T-helper 17 cell (primary cell): ENCODE results near the gene CACUL1. TPM values are rescaled to one million over a fixed set of nuclear protein-coding genes. Genes with fewer than 3 reads are reported as not detected.
"Not testable (repeated sequence)": the region's sequence is repeated elsewhere in the genome, so short reads cannot be mapped to it uniquely, and the experiment has no call there.

ENCODE experiments used
- ATAC-seq: fragments of 150-1000 bp; cut with Tn5 transposase; 2 replicates; pipeline ENCODE4 v1.10.0; 2021; ENCODE audit warnings: mild to moderate bottlenecking, moderate library complexity
- DNase-seq, 3 donors: peaks; one replicate each; pipeline versions ENCODE4 v3.0.0 to v3.0.0-alpha.2; 2020 to 2021
- H3K9me3 ChIP-seq: one replicate; pipeline ENCODE4 v1.7.0; 2013; ENCODE audit warnings: low read length, mild to moderate bottlenecking; ENCODE audit not compliant: control insufficient read depth, poor library complexity, severe bottlenecking
- H3K27ac Mint-ChIP-seq: one replicate; pipeline ENCODE4 v1.8.0; 2022; ENCODE audit warnings: mild to moderate bottlenecking, moderate library complexity, mixed read lengths
- H3K27me3 Mint-ChIP-seq: one replicate; pipeline ENCODE4 v1.8.0; 2022; ENCODE audit warnings: mixed read lengths
- H3K36me3 Mint-ChIP-seq: one replicate; pipeline ENCODE4 v1.8.0; 2022; ENCODE audit warnings: low read depth, mixed read lengths
- H3K4me1 Mint-ChIP-seq: one replicate; pipeline ENCODE4 v1.8.0; 2022; ENCODE audit warnings: mild to moderate bottlenecking, mixed read lengths
- H3K4me3 Mint-ChIP-seq: one replicate; pipeline ENCODE4 v1.8.0; 2022; ENCODE audit warnings: mild to moderate bottlenecking, moderate library complexity, mixed read lengths
- total RNA-seq, 4 donors: library from RNA in 2 of 4; stranded (reverse) in 2 of 4; gene quantifications; one replicate each; pipeline ENCODE4 v1.2.3 and lab custom pipeline; 2022 to 2026

Gene CACUL1
- total RNA-seq, 2 donors from 2014 or later: 30.3 to 32.0 TPM

GRCh38 chr10:118763202-118763988, 8.6 kb upstream of the CACUL1 start:
- H3K9me3 ChIP-seq: no peaks in the 10 kb centered on the region
- no peak overlapping the region for H3K4me3 Mint-ChIP-seq
- no peaks in the 10 kb centered on the region for H3K4me1 Mint-ChIP-seq
- H3K36me3 Mint-ChIP-seq: peaks cover 2% of the 10 kb centered on the region
- DNase-seq (no peak), ATAC-seq (no peak)
- H3K27ac Mint-ChIP-seq: no peak overlapping the region
- H3K27me3 Mint-ChIP-seq: peaks cover 12% of the 10 kb centered on the region

DNA sequence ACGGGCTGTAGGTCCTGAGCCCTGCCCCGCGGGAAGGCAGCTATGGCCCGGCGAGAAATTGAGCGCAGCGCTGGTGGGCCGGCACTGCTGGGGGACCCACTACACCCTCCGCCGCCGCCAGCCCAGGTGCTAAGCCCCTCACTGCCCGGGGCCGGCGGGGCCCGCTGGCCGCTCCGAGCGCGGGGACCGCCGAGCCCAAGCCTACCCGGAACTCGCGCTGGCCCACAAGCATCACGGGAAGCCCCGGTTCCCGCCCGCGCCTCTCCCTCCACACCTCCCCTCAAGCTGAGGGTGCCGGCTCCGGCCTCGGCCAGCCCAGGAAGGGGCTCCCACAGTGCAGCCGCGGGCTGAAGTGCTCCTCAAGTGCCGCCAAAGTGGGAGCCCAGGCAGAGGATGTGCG, 5.5 kb upstream of the CACUL1 start:
- no peaks in the 10 kb centered on the region for H3K9me3 ChIP-seq
- no peak overlapping the region for H3K27ac Mint-ChIP-seq
- H3K4me3 Mint-ChIP-seq: no peak overlapping the region
- peaks cover 12% of the 10 kb centered on the region for H3K27me3 Mint-ChIP-seq
- DNase-seq (no peak), ATAC-seq (no peak)
- H3K36me3 Mint-ChIP-seq: no peaks in the 10 kb centered on the region
- H3K4me1 Mint-ChIP-seq: peaks cover 6% of the 10 kb centered on the region

GRCh38 chr10:118758449-118758848, 3.7 kb upstream of the CACUL1 start:
- H3K4me3 Mint-ChIP-seq: no peak overlapping the region
- H3K36me3 Mint-ChIP-seq: no peaks in the 10 kb centered on the region
- ATAC-seq (no peak), DNase-seq (no peak)
- no peaks in the 10 kb centered on the region for H3K9me3 ChIP-seq
- H3K27me3 Mint-ChIP-seq: peaks cover 7% of the 10 kb centered on the region
- no peak overlapping the region for H3K27ac Mint-ChIP-seq
- peaks cover 13% of the 10 kb centered on the region for H3K4me1 Mint-ChIP-seq

GRCh38 chr10:118754229-118754555, 578 bp downstream of the CACUL1 start:
- no peak for ATAC-seq
- H3K27ac Mint-ChIP-seq: peak overlapping the region; percentile 96

DNA sequence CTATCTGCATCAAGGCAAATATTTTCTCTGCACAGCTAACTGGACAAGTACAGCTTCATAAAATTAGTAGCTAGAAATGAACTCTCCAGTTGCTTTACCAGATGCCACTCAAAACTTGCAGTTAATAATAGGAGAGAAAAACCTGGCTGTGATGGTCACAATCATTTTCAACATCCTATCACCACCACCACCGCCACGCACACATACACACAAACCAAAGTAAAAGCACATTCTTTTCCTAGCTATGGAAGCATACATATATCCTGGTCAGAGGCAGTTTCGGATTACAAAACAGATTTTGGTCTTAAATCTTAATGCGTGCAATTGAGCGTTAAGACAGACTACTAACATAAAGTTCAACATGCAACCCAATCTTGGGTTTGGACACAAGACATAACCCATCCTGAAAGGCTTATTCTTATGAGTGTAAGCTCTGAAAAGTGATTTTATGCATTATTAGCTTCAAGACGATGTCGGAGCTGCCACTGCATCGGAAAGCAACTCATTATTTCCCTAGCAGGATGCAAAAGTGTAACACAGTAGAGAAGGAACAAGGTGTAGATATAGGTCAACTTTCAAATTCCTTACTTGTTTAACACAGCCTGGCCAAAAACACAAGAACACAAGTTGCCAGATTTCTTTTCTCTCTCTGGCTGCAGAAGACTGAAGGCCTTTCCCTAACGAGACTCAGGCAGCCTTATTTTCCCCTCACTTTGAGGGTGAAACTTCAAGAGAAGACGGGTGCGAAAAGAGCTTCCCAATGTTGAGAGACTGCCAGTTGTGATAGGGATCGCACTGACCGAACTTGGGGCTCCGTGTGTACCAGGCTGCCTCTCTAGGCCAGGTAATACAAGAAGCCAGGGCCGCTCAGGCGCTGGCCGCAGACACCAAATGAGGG, 1.2 kb downstream of the CACUL1 start:
- H3K36me3 Mint-ChIP-seq: peaks cover 3% of the 10 kb centered on the region
- no peaks in the 10 kb centered on the region for H3K27me3 Mint-ChIP-seq
- DNase-seq (no peak), ATAC-seq (no peak)
- H3K4me1 Mint-ChIP-seq: peaks cover 47% of the 10 kb centered on the region
- peak overlapping the region; percentile 94 for H3K4me3 Mint-ChIP-seq
- H3K27ac Mint-ChIP-seq: peak overlapping the region; percentile 96
- no peaks in the 10 kb centered on the region for H3K9me3 ChIP-seq

More at GRCh38 chr10:118754229-118754555, 578 bp downstream of the CACUL1 start:
- H3K9me3 ChIP-seq: no peaks in the 10 kb centered on the region
- Mint-ChIP-seq H3K27me3 (peaks cover 3% of the 10 kb centered on the region), H3K4me1 (peaks cover 42% of the 10 kb centered on the region), H3K4me3 (peak overlapping the region; percentile 94), H3K36me3 (no peaks in the 10 kb centered on the region)
- DNase-seq: peak; percentile 13 to 23 (median 16)

- Mint-ChIP-seq H3K4me1 (peaks cover 53% of the 10 kb centered on the region), H3K4me3 (peak overlapping the region; percentile 19), H3K27me3 (no peaks in the 10 kb centered on the region), H3K27ac (peak overlapping the region; percentile 96), H3K36me3 (peaks cover 5% of the 10 kb centered on the region)
- ATAC-seq: no peak
- DNase-seq: no peak
- H3K9me3 ChIP-seq: no peaks in the 10 kb centered on the region
Observed at GRCh38 chr10:118752409-118752808, 2.4 kb downstream of the CACUL1 start.

GRCh38 chr10:118751265-118751664, 3.5 kb downstream of the CACUL1 start:
- peaks cover 8% of the 10 kb centered on the region for H3K36me3 Mint-ChIP-seq
- H3K27ac Mint-ChIP-seq: no peak overlapping the region
- no peak for DNase-seq
- no peak overlapping the region for H3K4me3 Mint-ChIP-seq
- peaks cover 62% of the 10 kb centered on the region for H3K4me1 Mint-ChIP-seq
- H3K27me3 Mint-ChIP-seq: no peaks in the 10 kb centered on the region
- H3K9me3 ChIP-seq: no peaks in the 10 kb centered on the region
- no peak for ATAC-seq

- Mint-ChIP-seq H3K4me1 (peaks cover 61% of the 10 kb centered on the region), H3K27me3 (no peaks in the 10 kb centered on the region), H3K27ac (peak overlapping the region; percentile 69), H3K36me3 (peaks cover 11% of the 10 kb centered on the region), H3K4me3 (no peak overlapping the region)
- no peak for DNase-seq
- H3K9me3 ChIP-seq: no peaks in the 10 kb centered on the region
- ATAC-seq: no peak
Observed at GRCh38 chr10:118748041-118748440, 6.7 kb downstream of the CACUL1 start.

- no peaks in the 10 kb centered on the region for H3K27me3 Mint-ChIP-seq
- no peak for DNase-seq
- peaks cover 11% of the 10 kb centered on the region for H3K36me3 Mint-ChIP-seq
- H3K27ac Mint-ChIP-seq: peak overlapping the region; percentile 69
- H3K4me1 Mint-ChIP-seq: peaks cover 64% of the 10 kb centered on the region
- no peak for ATAC-seq
- H3K9me3 ChIP-seq: no peaks in the 10 kb centered on the region
- H3K4me3 Mint-ChIP-seq: no peak overlapping the region
Observed at GRCh38 chr10:118746246-118746645, 8.5 kb downstream of the CACUL1 start.

GRCh38 chr10:118745056-118745455, 9.7 kb downstream of the CACUL1 start:
- ATAC-seq: no peak
- no peak overlapping the region for H3K4me3 Mint-ChIP-seq
- H3K4me1 Mint-ChIP-seq: peaks cover 58% of the 10 kb centered on the region
- no peaks in the 10 kb centered on the region for H3K27me3 Mint-ChIP-seq
- no peaks in the 10 kb centered on the region for H3K9me3 ChIP-seq
- DNase-seq: no peak
- H3K36me3 Mint-ChIP-seq: peaks cover 11% of the 10 kb centered on the region
- no peak overlapping the region for H3K27ac Mint-ChIP-seq

- H3K4me3 Mint-ChIP-seq, H3K27ac Mint-ChIP-seq, H3K9me3 ChIP-seq, DNase-seq, ATAC-seq, H3K27me3 Mint-ChIP-seq: not testable (repeated sequence)
- Mint-ChIP-seq H3K4me1 (peaks cover 55% of the 10 kb centered on the region), H3K36me3 (peaks cover 11% of the 10 kb centered on the region)
Observed at GRCh38 chr10:118744346-118744918, 10.3 kb downstream of the CACUL1 start.

DNA sequence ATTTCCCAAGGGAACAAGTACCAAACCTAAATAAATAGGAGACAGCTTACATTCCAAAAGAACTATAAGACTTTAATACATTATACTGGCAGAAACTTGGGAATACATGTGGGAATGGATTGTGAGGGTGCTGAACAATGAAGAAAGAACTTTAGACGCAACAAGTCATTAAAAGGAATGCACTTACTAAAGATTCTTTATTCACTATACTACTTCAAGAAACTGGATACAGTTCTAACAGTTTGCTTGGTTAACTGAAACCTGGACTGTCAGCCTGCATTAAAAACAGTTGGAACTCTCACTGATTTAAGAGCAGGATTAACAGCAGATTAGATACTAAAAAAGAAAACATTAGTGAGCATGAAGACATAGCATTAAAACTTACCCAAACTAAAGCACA, 12.0 kb downstream of the CACUL1 start:
- Mint-ChIP-seq H3K27ac (no peak overlapping the region), H3K4me3 (no peak overlapping the region), H3K36me3 (peaks cover 8% of the 10 kb centered on the region), H3K27me3 (no peaks in the 10 kb centered on the region), H3K4me1 (peaks cover 55% of the 10 kb centered on the region)
- no peak for ATAC-seq
- DNase-seq: no peak
- H3K9me3 ChIP-seq: no peaks in the 10 kb centered on the region

- H3K27ac Mint-ChIP-seq: peak overlapping the region; percentile 59
- no peak overlapping the region for H3K4me3 Mint-ChIP-seq
- no peaks in the 10 kb centered on the region for H3K27me3 Mint-ChIP-seq
- peaks cover 6% of the 10 kb centered on the region for H3K36me3 Mint-ChIP-seq
- H3K9me3 ChIP-seq: no peaks in the 10 kb centered on the region
- H3K4me1 Mint-ChIP-seq: peaks cover 49% of the 10 kb centered on the region
- ATAC-seq (no peak), DNase-seq (no peak)
Observed at GRCh38 chr10:118742032-118742431, 12.7 kb downstream of the CACUL1 start.
